A549 (cell line): Measurements from ENCODE around the gene NTN5. TPM values are rescaled to one million over a fixed set of nuclear protein-coding genes. Genes with fewer than 3 reads are reported as not detected.

Experiments used
- ATAC-seq, 2 experiments: fragments of 200-7000 bp in 1 of 2; fragments of >200 bp in 1 of 2; cut with Nextera tagmentation in 1 of 2; cut with Tn5 transposase in 1 of 2; 3 replicates each; pipeline versions ENCODE4 v1.8.0 to v1.9.1; 2018 to 2020; ENCODE audit warnings: mild to moderate bottlenecking in 1 of 2, moderate library complexity in 1 of 2
- CTCF ChIA-PET: fragments of 300-600 bp; sonication (Branson Sonifier 250); formaldehyde crosslinking; extraction: SDS; loops from one replicate; lab custom pipeline; 2021; ENCODE audit warnings: antibody characterized with exemption, inconsistent platforms; lab: Yijun Ruan, JAX
- POLR2A ChIA-PET: fragments of 350-600 bp; formaldehyde crosslinking; extraction: SDS; loops from one replicate; lab custom pipeline; 2021; ENCODE audit warnings: antibody characterized with exemption, inconsistent platforms; lab: Yijun Ruan, JAX
- DNase-seq, 2 experiments: peaks; one replicate each; pipeline versions ENCODE4 v3.0.0 to v3.0.0-alpha.2; 2011 to 2016; ENCODE audit warnings: low read depth in 1 of 2, low spot score in 1 of 2
- FAIRE-seq: peaks from 2 replicates; lab custom pipeline; 2011; peaks lifted over from hg19 to GRCh38; lab: Jason Lieb, UNC
- H3K27ac ChIP-seq, 2 experiments: fragments of >200 bp; sonication (Bioruptor Twin); formaldehyde crosslinking; 3 replicates each; pipeline ENCODE4 v1.5.1; 2016 to 2017
- H3K4me1 ChIP-seq: fragments of >200 bp; sonication (Bioruptor Twin); formaldehyde crosslinking; 3 replicates; pipeline ENCODE4 v1.6.1; 2016
- H3K4me2 ChIP-seq: fragments of >200 bp; sonication (Bioruptor Twin); formaldehyde crosslinking; 3 replicates; pipeline ENCODE4 v1.6.1; 2016
- H3K4me3 ChIP-seq: fragments of >200 bp; sonication (Bioruptor Twin); formaldehyde crosslinking; 3 replicates; pipeline ENCODE4 v1.5.1; 2016
- H3K9me3 ChIP-seq: fragments of >200 bp; sonication (Bioruptor Twin); formaldehyde crosslinking; 3 replicates; pipeline ENCODE4 v1.6.1; 2016
- BHLHE40 ChIP-seq: IDR thresholded peaks from 2 replicates; pipeline ENCODE4 v1.6.1; 2012; ENCODE audit warnings: low read depth, low read length, inconsistent platforms
- CBX2 ChIP-seq: fragments of 200-600 bp; sonication (generic); IDR thresholded peaks from 2 replicates; pipeline ENCODE4 v1.6.1; 2016; ENCODE audit warnings: low read depth, mild to moderate bottlenecking, borderline replicate concordance
- CBX8 ChIP-seq: fragments of 200-600 bp; sonication (generic); IDR thresholded peaks from 2 replicates; pipeline ENCODE4 v1.6.1; 2016
- CEBPB ChIP-seq, 2 experiments: fragments of >200 bp in 1 of 2; sonication (Bioruptor Twin) in 1 of 2; formaldehyde crosslinking in 1 of 2; IDR thresholded peaks; 2 replicates each; pipeline ENCODE4 v1.6.1; 2012 to 2016
- CHD4 ChIP-seq: fragments of 200-600 bp; sonication (generic); IDR thresholded peaks from 2 replicates; pipeline ENCODE4 v1.6.1; 2016; ENCODE audit warnings: antibody characterized with exemption, mild to moderate bottlenecking, borderline replicate concordance
- EHF ChIP-seq: fragments of 250-450 bp; sonication (Bioruptor Pico); IDR thresholded peaks from 2 replicates; pipeline ENCODE4 v1.5.0; 2020; ENCODE audit warnings: mild to moderate bottlenecking
- ESRRA ChIP-seq: fragments of 150-350 bp; IDR thresholded peaks from 2 replicates; pipeline ENCODE4 v1.6.1; 2014; ENCODE audit warnings: mild to moderate bottlenecking, low read length, borderline replicate concordance
- FOSB ChIP-seq: fragments of 250-450 bp; sonication (Bioruptor Pico); IDR thresholded peaks from 2 replicates; pipeline ENCODE4 v1.5.0; 2020; ENCODE audit warnings: mild to moderate bottlenecking, moderate library complexity
- HEYL ChIP-seq: fragments of 250-450 bp; sonication (Bioruptor Pico); IDR thresholded peaks from 2 replicates; pipeline ENCODE4 v1.8.0; 2021; ENCODE audit warnings: mild to moderate bottlenecking, moderate library complexity
- HOXA7 ChIP-seq: fragments of 250-450 bp; sonication (Bioruptor Pico); IDR thresholded peaks from 2 replicates; pipeline ENCODE4 v1.5.0; 2020; ENCODE audit warnings: mild to moderate bottlenecking, moderate library complexity
- HOXB13 ChIP-seq: fragments of 250-450 bp; sonication (Bioruptor Pico); IDR thresholded peaks from 2 replicates; pipeline ENCODE4 v1.5.0; 2020; ENCODE audit warnings: low read depth, mild to moderate bottlenecking, moderate library complexity
- HOXB5 ChIP-seq: fragments of 250-450 bp; sonication (Bioruptor Pico); IDR thresholded peaks from 2 replicates; pipeline ENCODE4 v1.5.0; 2020; ENCODE audit warnings: mild to moderate bottlenecking, moderate library complexity
- KDM1A ChIP-seq: fragments of 200-600 bp; sonication (generic); IDR thresholded peaks from 2 replicates; pipeline ENCODE4 v1.6.1; 2016; ENCODE audit warnings: low read depth, mild to moderate bottlenecking
- KDM5A ChIP-seq: fragments of 200-600 bp; sonication (generic); IDR thresholded peaks from 2 replicates; pipeline ENCODE4 v1.6.1; 2016; ENCODE audit warnings: antibody characterized with exemption, mild to moderate bottlenecking
- MYC ChIP-seq: IDR thresholded peaks from 2 replicates; pipeline ENCODE4 v1.6.1; 2012; ENCODE audit warnings: mild to moderate bottlenecking, inconsistent platforms, low read length, improper control_type of control experiment, borderline replicate concordance
- NFE2L2 ChIP-seq: fragments of 150-350 bp; conservative IDR thresholded peaks from 2 replicates; pipeline ENCODE4 v1.6.1; 2014; ENCODE audit warnings: low read length
- RNF2 ChIP-seq: fragments of 200-600 bp; sonication (generic); IDR thresholded peaks from 2 replicates; pipeline ENCODE4 v1.6.1; 2016; ENCODE audit warnings: low read depth, mild to moderate bottlenecking, antibody characterized with exemption, moderate library complexity, borderline replicate concordance
- SMC3 ChIP-seq: fragments of >200 bp; sonication (Bioruptor Twin); formaldehyde crosslinking; IDR thresholded peaks from 3 replicates; pipeline ENCODE4 v1.6.1; 2018; ENCODE audit warnings: inconsistent platforms
- TFCP2L1 ChIP-seq: fragments of 250-450 bp; sonication (Bioruptor Pico); IDR thresholded peaks from 2 replicates; pipeline ENCODE4 v1.5.0; 2021; ENCODE audit warnings: mild to moderate bottlenecking
- TP53 ChIP-seq: fragments of 250-450 bp; sonication (Bioruptor Pico); IDR thresholded peaks from 2 replicates; pipeline ENCODE4 v1.5.0; 2021; ENCODE audit warnings: mild to moderate bottlenecking, moderate library complexity
- ZC3H11A ChIP-seq: fragments of 450-650 bp; IDR thresholded peaks from 2 replicates; pipeline ENCODE4 v1.6.1; 2014; ENCODE audit warnings: antibody characterized with exemption, mild to moderate bottlenecking
- ZFP36 ChIP-seq: fragments of 450-650 bp; IDR thresholded peaks from 2 replicates; pipeline ENCODE4 v1.6.1; 2014; ENCODE audit warnings: borderline replicate concordance; ENCODE audit not compliant: partially characterized antibody
- WGBS: methylation state at CpG from one replicate; pipeline ENCODE4 v1.1.6; 2017; ENCODE audit errors: missing lambda C conversion rate; 5-methylcytosine and 5-hydroxymethylcytosine counted together
- polyA plus RNA-seq, 4 experiments: library from polyadenylated mRNA; depleted of rRNA in 3 of 4; stranded (reverse); fragments of >200 nt; fragmentation: RNase III in 1 of 4; extraction: RNeasy Plus Mini Kit Qiagen cat#74134 plus additional on column Dnase treatment in 1 of 4; gene quantifications; 2 replicates in 3 of 4; 3 replicates in 1 of 4; pipeline ENCODE4 v1.2.3, GENCODE V29; 2011 to 2017
- TF ChIP-seq, protein P1 (sequence below): fragments of 250-450 bp; sonication (Bioruptor Pico); IDR thresholded peaks from 2 replicates; pipeline ENCODE4 v1.5.0; 2020; ENCODE audit warnings: low read depth, mild to moderate bottlenecking, moderate library complexity
- TF ChIP-seq, protein P2 (sequence below): fragments of 150-350 bp; IDR thresholded peaks from 2 replicates; pipeline ENCODE4 v1.6.1; 2014; ENCODE audit warnings: low read depth, mild to moderate bottlenecking, low read length
- TF ChIP-seq, protein P3 (sequence below): fragments of >200 bp; sonication (Bioruptor Twin); formaldehyde crosslinking; IDR thresholded peaks from 2 replicates; pipeline ENCODE4 v1.6.1; 2016
- TF ChIP-seq, protein P4 (sequence below): IDR thresholded peaks from 2 replicates; pipeline ENCODE4 v1.6.1; 2012

Gene NTN5
- polyA plus RNA-seq, 2 of the 4 experiments (the other 2 are of a cell fraction): 0.18 to 0.22 TPM

DNA sequence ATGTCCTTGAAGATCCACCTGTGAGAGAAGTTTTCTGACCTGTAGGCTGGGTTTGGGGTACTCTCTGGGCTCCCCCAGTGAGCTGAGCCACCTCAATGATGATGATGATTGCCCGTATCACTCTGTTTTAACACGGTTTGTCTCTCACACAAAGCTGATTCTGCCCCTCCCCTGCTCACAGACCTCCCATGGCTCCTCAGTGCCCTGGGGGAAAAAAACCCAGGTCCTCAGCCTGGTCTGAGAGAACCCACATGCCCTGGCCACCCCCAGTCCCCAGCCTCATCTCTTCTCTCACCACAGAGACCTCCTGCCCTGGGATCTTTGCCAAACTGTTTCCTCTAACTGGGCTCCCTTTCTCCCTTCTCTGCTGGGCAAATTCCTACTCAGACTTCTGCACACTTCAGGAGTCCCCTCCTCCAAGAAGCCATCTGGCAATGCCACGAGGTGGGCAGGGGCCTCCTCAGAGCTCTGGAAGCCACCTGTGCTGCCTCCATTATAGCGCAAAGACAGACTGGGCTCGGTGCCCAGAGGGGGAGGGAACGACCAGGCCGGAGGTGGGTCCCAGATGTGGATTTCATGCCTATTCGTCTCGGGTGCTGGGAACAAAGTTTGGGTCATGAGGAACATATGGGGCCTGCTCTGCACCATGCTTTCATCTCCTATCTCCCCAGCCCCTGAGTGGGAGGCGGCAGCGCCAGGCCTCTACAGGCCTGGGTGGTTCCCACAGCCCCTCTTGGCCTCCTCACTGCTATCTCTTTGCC is 18.3 kb downstream of the NTN5 start:
- no peaks in the 10 kb centered on the region for H3K4me1 ChIP-seq
- DNase-seq (no peak), FAIRE-seq (no peak), ATAC-seq (no peak)
- 69% methylated on average over 11 of the region's 11 CpGs for WGBS
- POLR2A ChIA-PET: no interaction called here
- H3K9me3 ChIP-seq: no peaks in the 10 kb centered on the region
- TF ChIP-seq HOXB13 (no peak), SMC3 (no peak), EHF (CRISPR knock-in tag) (no peak), RNF2 (no peak), TFCP2L1 (CRISPR knock-in tag) (no peak), CEBPB (IDR thresholded peaks at IDR 0.05) (no peak), TP53 (CRISPR knock-in tag) (no peak), KDM5A (no peak), FOSB (CRISPR knock-in tag) (no peak), ESRRA (no peak), ZC3H11A (no peak), CBX2 (no peak), NFE2L2 (no peak), CHD4 (no peak)
- TF ChIP-seq, protein P1, sequence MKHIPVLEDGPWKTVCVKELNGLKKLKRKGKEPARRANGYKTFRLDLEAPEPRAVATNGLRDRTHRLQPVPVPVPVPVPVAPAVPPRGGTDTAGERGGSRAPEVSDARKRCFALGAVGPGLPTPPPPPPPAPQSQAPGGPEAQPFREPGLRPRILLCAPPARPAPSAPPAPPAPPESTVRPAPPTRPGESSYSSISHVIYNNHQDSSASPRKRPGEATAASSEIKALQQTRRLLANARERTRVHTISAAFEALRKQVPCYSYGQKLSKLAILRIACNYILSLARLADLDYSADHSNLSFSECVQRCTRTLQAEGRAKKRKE (CRISPR knock-in tag): no peak
- TF ChIP-seq, protein P2, sequence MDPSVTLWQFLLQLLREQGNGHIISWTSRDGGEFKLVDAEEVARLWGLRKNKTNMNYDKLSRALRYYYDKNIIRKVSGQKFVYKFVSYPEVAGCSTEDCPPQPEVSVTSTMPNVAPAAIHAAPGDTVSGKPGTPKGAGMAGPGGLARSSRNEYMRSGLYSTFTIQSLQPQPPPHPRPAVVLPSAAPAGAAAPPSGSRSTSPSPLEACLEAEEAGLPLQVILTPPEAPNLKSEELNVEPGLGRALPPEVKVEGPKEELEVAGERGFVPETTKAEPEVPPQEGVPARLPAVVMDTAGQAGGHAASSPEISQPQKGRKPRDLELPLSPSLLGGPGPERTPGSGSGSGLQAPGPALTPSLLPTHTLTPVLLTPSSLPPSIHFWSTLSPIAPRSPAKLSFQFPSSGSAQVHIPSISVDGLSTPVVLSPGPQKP: no peak
- no peak overlapping the region for H3K4me3 ChIP-seq
- CTCF ChIA-PET: interaction anchor here (0.7 to 5.7 kb wide), 7 partner anchors 9 to 84 kb away, joined by 3 to 29 read pairs (median 4); partner anchors contain the start of gene CA11
- no peak overlapping the region for H3K4me2 ChIP-seq
- 0 out of 6 replicates have a peak overlapping the region, but pooled peaks of 1 of the 2 experiments have one; percentile 5 for H3K27ac ChIP-seq

DNA sequence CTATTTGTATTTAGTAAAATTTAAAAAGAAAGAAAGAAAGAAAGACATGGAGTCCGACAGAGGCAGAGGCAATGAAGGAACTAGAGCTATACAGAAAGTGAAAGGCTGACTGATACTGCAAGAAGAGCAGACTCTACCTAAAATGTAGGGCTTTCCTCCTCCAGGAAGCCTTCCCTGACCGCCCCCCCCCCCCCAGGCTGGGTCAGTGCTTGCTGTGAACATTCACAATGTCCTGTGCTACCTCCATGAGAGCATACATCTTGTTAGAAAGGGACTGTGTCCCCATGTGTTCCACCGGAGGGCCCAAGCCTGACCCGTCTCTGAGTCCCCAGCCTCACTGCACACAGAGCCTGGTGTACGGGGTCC is 21.2 kb downstream of the NTN5 start:
- no peak for DNase-seq
- 78% methylated on average over 5 of the region's 5 CpGs for WGBS
- H3K4me1 ChIP-seq: peaks cover 5% of the 10 kb centered on the region; the same call in 2 of the 3 replicates
- no peak for FAIRE-seq
- TF ChIP-seq HOXA7 (CRISPR knock-in tag) (no peak), ZFP36 (peak; percentile 79), HOXB5 (CRISPR knock-in tag) (no peak), KDM5A (no peak), HOXB13 (no peak)
- CTCF ChIA-PET: interaction anchor here (1.0 to 2.0 kb wide), 4 partner anchors 36 to 190 kb away, joined by 4 to 8 read pairs (median 4); no protein-coding TSS in a partner anchor
- peak; percentile 16 to 37; a peak in 3 of 6 replicates for ATAC-seq
- no peaks in the 10 kb centered on the region for H3K9me3 ChIP-seq
- no peak overlapping the region for H3K27ac ChIP-seq
- POLR2A ChIA-PET: no interaction called here
- H3K4me3 ChIP-seq: no peak overlapping the region
- no peak overlapping the region for H3K4me2 ChIP-seq

DNA sequence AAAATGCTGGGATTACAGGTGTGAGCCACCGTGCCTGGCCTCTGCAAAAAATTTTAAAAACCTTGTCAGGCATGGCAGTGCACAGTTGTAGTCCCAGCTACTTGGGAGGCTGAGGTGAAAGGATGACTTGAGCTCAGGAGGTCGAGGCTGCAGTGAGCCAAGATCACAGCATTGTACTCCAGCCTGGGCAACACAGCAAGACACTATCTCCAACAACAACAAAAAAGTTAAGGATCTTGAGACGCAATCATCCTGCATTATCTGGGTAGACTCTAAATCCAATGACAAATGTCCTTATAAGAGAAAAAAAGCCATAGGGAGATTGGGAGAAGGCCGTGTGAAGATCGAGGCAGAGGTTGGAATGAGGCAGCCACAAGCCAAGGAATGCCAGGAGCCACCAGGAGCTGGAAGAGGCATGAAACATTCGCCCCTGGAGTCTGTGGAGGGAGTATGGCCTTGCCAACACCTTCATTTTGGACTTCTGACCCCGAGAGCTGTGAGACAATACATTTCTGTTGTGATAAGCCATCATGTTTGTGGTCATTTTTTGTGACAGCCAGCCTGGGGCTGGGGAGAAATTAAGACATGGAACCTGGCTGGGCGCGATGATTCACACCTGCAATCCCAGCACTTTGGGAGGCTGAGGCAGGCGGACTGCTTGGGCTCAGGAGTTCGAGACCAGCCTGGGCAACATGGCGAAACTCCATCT is 21.7 kb downstream of the NTN5 start:
- 74% methylated on average over 12 of the region's 12 CpGs for WGBS
- no peak for TF ChIP-seq ZFP36
- TF ChIP-seq, protein P3, sequence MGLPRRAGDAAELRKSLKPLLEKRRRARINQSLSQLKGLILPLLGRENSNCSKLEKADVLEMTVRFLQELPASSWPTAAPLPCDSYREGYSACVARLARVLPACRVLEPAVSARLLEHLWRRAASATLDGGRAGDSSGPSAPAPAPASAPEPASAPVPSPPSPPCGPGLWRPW: no peak
- no peak for TF ChIP-seq HEYL (CRISPR knock-in tag)
- no peak for TF ChIP-seq CBX8
- no peak for TF ChIP-seq HOXB5 (CRISPR knock-in tag)
- no peak for TF ChIP-seq BHLHE40
- TF ChIP-seq, protein P4, sequence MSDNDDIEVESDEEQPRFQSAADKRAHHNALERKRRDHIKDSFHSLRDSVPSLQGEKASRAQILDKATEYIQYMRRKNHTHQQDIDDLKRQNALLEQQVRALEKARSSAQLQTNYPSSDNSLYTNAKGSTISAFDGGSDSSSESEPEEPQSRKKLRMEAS: no peak
- no peak for TF ChIP-seq KDM1A
- TF ChIP-seq, protein P1 (CRISPR knock-in tag): no peak
- no peak for TF ChIP-seq MYC
- H3K27ac ChIP-seq: no peak overlapping the region
- no peak for ATAC-seq
- no peaks in the 10 kb centered on the region for H3K9me3 ChIP-seq
- peaks cover 5% of the 10 kb centered on the region; the same call in 2 of the 3 replicates for H3K4me1 ChIP-seq
- ChIA-PET CTCF (interaction anchor here (0.6 to 2.0 kb wide), 7 partner anchors 25 to 194 kb away, joined by 3 to 8 read pairs (median 4); no protein-coding TSS in a partner anchor), POLR2A (interaction anchor here (1.1 kb wide), 1 partner anchor 8 kb away, joined by 8 read pairs; no protein-coding TSS in a partner anchor)
- DNase-seq: no peak
- FAIRE-seq: no peak
- no peak overlapping the region for H3K4me2 ChIP-seq
- H3K4me3 ChIP-seq: no peak overlapping the region
